D721Med (cell line): ENCODE data around the gene OR52A1.
"Not testable (repeated sequence)": the region's sequence is repeated elsewhere in the genome, so short reads cannot be mapped to it uniquely, and the experiment has no call there.

Experiments used
- DNase-seq: peaks from one replicate; pipeline ENCODE4 v3.0.0; 2011; ENCODE audit warnings: low spot score; ENCODE audit not compliant: insufficient read length
- FAIRE-seq: peaks from 2 replicates; lab custom pipeline; 2011; peaks lifted over from hg19 to GRCh38; lab: Jason Lieb, UNC
- CTCF ChIP-seq: IDR thresholded peaks from 2 replicates; pipeline ENCODE4 v1.5.1; 2012; ENCODE audit warnings: mild to moderate bottlenecking, control low read depth; ENCODE audit not compliant: insufficient read depth; ENCODE audit errors: missing control alignments

OR52A1 gene

GRCh38 chr11:5159806-5160205 lies 5.2 kb upstream of the OR52A1 start:
- FAIRE-seq, result no peak
- TF ChIP-seq CTCF, result no peak
- DNase-seq, result no peak

GRCh38 chr11:5153574-5154431 lies 754 bp downstream of the OR52A1 start:
- no peak for FAIRE-seq
- no peak for TF ChIP-seq CTCF
- no peak for DNase-seq

- DNase-seq, result no peak
- no peak for TF ChIP-seq CTCF
- FAIRE-seq, result no peak
These were observed 2.8 kb downstream of the OR52A1 start for GRCh38 chr11:5151713-5152153.

GRCh38 chr11:5144206-5144605 lies 10.4 kb downstream of the OR52A1 start:
- FAIRE-seq, DNase-seq: not testable (repeated sequence)

- TF ChIP-seq CTCF, result no peak
- DNase-seq (no peak), FAIRE-seq (no peak)
These were observed 16.6 kb downstream of the OR52A1 start, which contains the start of gene OR52A5 for GRCh38 chr11:5137996-5138395. Gene OR52A5, minus strand, starts transcription at chr11:5138356. Its CDS starts 5,714 bp downstream, at chr11:5132642.

GRCh38 chr11:5137014-5137413 lies 17.5 kb downstream of the OR52A1 start:
- TF ChIP-seq CTCF, result no peak
- DNase-seq (no peak), FAIRE-seq (no peak)

GRCh38 chr11:5136261-5136660 lies 18.3 kb downstream of the OR52A1 start:
- FAIRE-seq (no peak), DNase-seq (no peak)
- no peak for TF ChIP-seq CTCF
